ENCODE measurements around the gene UBE2M.

DNA sequence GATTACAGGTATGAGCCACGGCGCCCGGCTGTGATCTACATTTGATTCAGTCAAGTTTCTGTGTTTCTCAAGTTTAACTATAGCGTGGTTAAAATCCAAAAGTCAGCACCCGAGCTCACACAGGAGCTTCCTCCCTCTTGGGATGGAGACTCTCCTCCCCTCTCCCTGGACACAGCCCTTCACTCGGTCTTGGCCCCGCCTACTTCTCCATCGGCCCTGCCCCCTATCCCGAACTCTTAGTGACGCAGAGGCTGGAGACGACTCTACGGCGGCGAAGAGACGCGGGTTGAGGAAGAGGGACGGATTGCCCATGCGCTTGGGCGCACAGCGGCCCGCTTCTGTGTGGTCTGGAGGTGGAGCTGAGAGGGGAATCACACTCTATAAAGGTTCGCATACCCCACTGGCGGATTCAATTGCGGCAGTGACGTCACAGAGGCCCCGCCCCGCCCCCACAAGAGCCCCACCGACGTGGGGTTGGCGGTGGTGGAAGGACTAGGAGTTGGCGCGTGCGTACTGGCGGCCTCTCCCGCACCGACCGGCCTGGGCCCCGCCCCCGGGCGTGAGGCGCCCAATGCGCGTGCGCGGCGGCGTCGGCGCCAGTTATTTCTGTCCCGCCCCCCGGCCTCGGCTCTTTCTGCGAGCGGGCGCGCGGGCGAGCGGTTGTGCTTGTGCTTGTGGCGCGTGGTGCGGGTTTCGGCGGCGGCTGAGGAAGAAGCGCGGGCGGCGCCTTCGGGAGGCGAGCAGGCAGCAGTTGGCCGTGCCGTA is 14.4 kb downstream of the UBE2M start, which contains the start of gene TRIM28:
- TF ChIP-seq EZH2 (IDR thresholded peaks at IDR 0.05; ENCODE audit: insufficient read depth, poor library complexity, severe bottlenecking) (no peak), EZH2phosphoT487 (IDR thresholded peaks at IDR 0.05; ENCODE audit: insufficient read depth, low read depth) (no peak)

Measured in GM23248 (cell line).